OCI-LY3 (cell line): ENCODE measurements around the gene FN3K.

Experiments used
- EZH2phosphoT487 ChIP-seq: fragments of 200-600 bp; shearing (Covaris generic); IDR thresholded peaks from 2 replicates; pipeline ENCODE4 v1.6.1; 2018; ENCODE audit warnings: antibody characterized with exemption, mixed run types, low read depth
- TF ChIP-seq, protein P1 (sequence below): fragments of 200-600, 300-600 bp; sonication (generic); IDR thresholded peaks from 2 replicates; pipeline ENCODE4 v1.5.1; 2014; ENCODE audit warnings: antibody characterized with exemption, low read length, low read depth

DNA sequence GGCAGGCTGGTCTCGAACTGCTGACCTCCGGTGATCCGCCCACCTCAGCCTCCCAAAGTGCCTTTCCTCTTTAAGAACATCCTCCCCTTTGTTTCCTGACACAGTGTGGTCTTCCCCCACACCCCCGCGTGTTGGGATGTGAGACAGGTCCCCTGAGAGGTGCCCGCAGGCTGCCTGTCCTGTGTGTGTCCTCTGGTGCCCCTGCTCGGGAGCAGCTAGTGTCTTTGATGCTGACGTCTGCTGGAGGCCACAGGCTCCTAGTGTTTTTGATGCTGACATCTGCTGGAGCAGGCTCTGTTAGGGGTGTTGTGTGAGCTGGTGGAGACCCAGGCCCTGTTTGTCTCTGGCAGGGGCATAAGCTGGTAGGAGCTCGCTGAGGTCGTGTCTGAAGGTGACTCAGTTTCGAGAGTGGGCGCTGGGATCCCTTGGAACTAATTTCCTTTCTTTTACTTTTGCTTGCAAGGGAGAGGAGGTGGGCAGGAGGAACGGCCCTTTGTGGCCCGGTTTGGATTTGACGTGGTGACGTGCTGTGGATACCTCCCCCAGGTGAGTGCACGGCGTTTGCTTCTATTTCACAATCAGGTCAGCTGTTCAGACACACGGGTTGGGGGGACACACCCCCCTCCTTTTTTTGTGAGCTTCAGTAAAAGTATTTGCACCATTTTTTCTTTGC, 12.9 kb upstream of the FN3K start:
- TF ChIP-seq, protein P1, sequence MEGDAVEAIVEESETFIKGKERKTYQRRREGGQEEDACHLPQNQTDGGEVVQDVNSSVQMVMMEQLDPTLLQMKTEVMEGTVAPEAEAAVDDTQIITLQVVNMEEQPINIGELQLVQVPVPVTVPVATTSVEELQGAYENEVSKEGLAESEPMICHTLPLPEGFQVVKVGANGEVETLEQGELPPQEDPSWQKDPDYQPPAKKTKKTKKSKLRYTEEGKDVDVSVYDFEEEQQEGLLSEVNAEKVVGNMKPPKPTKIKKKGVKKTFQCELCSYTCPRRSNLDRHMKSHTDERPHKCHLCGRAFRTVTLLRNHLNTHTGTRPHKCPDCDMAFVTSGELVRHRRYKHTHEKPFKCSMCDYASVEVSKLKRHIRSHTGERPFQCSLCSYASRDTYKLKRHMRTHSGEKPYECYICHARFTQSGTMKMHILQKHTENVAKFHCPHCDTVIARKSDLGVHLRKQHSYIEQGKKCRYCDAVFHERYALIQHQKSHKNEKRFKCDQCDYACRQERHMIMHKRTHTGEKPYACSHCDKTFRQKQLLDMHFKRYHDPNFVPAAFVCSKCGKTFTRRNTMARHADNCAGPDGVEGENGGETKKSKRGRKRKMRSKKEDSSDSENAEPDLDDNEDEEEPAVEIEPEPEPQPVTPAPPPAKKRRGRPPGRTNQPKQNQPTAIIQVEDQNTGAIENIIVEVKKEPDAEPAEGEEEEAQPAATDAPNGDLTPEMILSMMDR: no peak
- TF ChIP-seq EZH2phosphoT487: no peak
